Erythroblast (primary cell): ENCODE results near the gene GATD1.

ENCODE experiments used
- GATA1 ChIP-seq: IDR thresholded peaks from 2 replicates; pipeline ENCODE4 v1.6.1; 2011; ENCODE audit warnings: low read depth, mild to moderate bottlenecking, control low read depth, low read length, moderate library complexity
- POLR2A ChIP-seq: IDR thresholded peaks from 2 replicates; pipeline ENCODE4 v1.6.1; 2011; ENCODE audit warnings: mild to moderate bottlenecking, low read length

GRCh38 chr11:811446-812245 lies 34.4 kb upstream of the GATD1 start:
- TF ChIP-seq POLR2A (no peak), GATA1 (no peak)
